Measurements from ENCODE around the gene ZNF236. TPM values are rescaled to one million over a fixed set of nuclear protein-coding genes. Genes with fewer than 3 reads are reported as not detected.

ZNF236 gene
- total and polyA plus RNA-seq, 4 donors: 0.38 to 23.6 (median 10.0) TPM

GRCh38 chr18:77019641-77020040 is 197.3 kb downstream of the ZNF236 start:
- Histone ChIP-seq H3K9me3 (ENCODE audit: control insufficient read depth, low read length) (no peaks in the 10 kb centered on the region), H3K27me3 (ENCODE audit: control insufficient read depth in 1 of 2, insufficient read depth in 2 of 2, low read length in 1 of 2) (no peaks in the 10 kb centered on the region), H3K4me3 (ENCODE audit: low read length in 2 of 2) (no peak overlapping the region), H3K4me1 (ENCODE audit: control insufficient read depth in 1 of 2, insufficient read depth in 2 of 2, low read length in 2 of 2) (no peaks in the 10 kb centered on the region), H3K27ac (ENCODE audit: low read depth in 1 of 2, low read length in 2 of 2) (no peak overlapping the region), H3K36me3 (ENCODE audit: control insufficient read depth in 1 of 2, insufficient read depth in 2 of 2, low read length in 1 of 2) (peaks cover 0 to 1% of the 10 kb centered on the region in 2 donors)
- no peak for ATAC-seq (ENCODE audit: low FRiP score)
- intact Hi-C loops (cut with DNase I): no loop called here
- 97 to 99% methylated on average over 9 of the region's 9 CpGs for WGBS, 2 donors
- DNase-seq: no peak
